Esophagus squamous epithelium (tissue), 4 donors: ENCODE results near the gene OR52W1.

ENCODE experiments used
- CTCF ChIP-seq, 6 experiments: fragments of 450-650 bp in 4 of 6; fragments of 200-600 bp in 2 of 6; sonication (generic) in 2 of 6; IDR thresholded peaks; one replicate each; pipeline ENCODE4 v1.5.1; 2016 to 2019; ENCODE audit warnings: antibody characterized with exemption in 6 of 6, mild to moderate bottlenecking in 4 of 6, moderate library complexity in 4 of 6
- POLR2A ChIP-seq, 4 donors: fragments of 450-650 bp; IDR thresholded peaks; one replicate each; pipeline ENCODE4 v1.6.1; 2017; ENCODE audit warnings: antibody characterized with exemption in 4 of 4, mild to moderate bottlenecking in 4 of 4, moderate library complexity in 3 of 4

DNA sequence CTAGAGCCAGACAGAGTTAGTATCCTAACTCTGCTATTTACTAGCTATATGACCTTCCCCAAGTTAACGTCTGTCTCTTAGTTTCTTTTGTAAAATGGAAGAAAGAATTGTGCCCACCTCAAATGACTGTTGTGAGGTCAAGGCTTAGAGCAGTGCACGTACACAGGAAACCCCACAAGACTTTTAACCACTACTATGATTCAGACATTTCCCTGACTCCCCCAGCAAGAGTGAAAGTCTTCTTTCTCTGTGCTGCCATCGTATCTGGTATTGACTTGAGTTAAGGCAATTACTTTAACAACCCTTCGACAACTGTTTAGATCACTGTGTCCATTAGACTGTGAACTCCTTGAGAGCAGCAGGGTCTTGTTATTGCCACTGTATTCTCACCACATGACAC lies 2.6 kb upstream of the OR52W1 start:
- TF ChIP-seq CTCF (IDR thresholded peaks at IDR 0.05) (no peak), POLR2A (IDR thresholded peaks at IDR 0.05) (no peak)
